GM10266 (cell line): ENCODE measurements around the gene WDR73.

ENCODE experiments used
- DNase-seq: peaks from one replicate; pipeline ENCODE4 v3.0.0; 2012; ENCODE audit errors: extremely low spot score
- TF ChIP-seq, protein P1 (sequence below): IDR thresholded peaks from 2 replicates; pipeline ENCODE4 v1.5.1; 2012; ENCODE audit warnings: mild to moderate bottlenecking, low read depth; ENCODE audit not compliant: control insufficient read depth, insufficient read depth; ENCODE audit errors: missing control alignments

WDR73 gene

DNA sequence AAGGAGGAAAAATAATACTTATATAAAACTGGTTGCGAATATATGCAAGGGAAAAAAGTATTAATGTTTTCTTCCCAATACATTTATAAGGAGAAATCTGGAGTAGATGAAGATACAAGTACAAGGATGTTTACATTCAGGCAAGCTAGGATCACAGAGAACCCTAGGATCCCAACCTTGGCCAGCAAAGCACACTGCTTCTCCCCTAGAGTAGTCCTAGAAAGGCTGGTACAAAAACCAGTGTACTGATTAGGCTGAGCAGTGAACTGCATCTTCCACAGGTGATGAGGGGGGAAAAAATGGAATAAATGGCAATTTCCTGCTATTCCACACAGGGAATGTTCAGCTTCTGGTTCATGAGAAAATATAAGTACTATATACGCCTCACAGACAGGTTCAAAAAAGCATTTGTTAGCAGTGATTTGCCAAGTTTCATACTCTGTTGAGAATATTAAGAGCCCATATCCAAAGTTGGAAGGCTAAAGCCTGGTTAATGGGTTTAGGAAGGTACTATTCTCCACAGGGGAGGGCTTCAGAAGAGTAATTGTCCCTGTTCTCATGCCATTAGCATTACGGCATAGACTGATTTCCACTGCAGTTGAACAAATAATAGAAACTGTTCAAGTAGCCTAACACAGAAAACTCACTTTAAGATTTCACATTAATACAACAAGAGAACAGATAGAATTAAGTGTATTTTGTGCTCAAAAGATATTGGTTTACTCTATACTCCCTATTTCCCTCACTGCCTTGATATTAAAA, 14.3 kb upstream of the WDR73 start:
- TF ChIP-seq, protein P1, sequence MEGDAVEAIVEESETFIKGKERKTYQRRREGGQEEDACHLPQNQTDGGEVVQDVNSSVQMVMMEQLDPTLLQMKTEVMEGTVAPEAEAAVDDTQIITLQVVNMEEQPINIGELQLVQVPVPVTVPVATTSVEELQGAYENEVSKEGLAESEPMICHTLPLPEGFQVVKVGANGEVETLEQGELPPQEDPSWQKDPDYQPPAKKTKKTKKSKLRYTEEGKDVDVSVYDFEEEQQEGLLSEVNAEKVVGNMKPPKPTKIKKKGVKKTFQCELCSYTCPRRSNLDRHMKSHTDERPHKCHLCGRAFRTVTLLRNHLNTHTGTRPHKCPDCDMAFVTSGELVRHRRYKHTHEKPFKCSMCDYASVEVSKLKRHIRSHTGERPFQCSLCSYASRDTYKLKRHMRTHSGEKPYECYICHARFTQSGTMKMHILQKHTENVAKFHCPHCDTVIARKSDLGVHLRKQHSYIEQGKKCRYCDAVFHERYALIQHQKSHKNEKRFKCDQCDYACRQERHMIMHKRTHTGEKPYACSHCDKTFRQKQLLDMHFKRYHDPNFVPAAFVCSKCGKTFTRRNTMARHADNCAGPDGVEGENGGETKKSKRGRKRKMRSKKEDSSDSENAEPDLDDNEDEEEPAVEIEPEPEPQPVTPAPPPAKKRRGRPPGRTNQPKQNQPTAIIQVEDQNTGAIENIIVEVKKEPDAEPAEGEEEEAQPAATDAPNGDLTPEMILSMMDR, result no peak

GRCh38 chr15:84666373-84666772, 12.3 kb upstream of the WDR73 start:
- TF ChIP-seq, protein P1, result no peak
- DNase-seq, result no peak

More for the DNA sequence above, 14.3 kb upstream of the WDR73 start:
- DNase-seq, result no peak

GRCh38 chr15:84661001-84661400, 6.9 kb upstream of the WDR73 start:
- TF ChIP-seq, protein P1, result no peak

GRCh38 chr15:84659904-84660781, 6.1 kb upstream of the WDR73 start:
- TF ChIP-seq, protein P1, result no peak
- DNase-seq, result no peak

More at GRCh38 chr15:84661001-84661400, 6.9 kb upstream of the WDR73 start:
- DNase-seq, result no peak

DNA sequence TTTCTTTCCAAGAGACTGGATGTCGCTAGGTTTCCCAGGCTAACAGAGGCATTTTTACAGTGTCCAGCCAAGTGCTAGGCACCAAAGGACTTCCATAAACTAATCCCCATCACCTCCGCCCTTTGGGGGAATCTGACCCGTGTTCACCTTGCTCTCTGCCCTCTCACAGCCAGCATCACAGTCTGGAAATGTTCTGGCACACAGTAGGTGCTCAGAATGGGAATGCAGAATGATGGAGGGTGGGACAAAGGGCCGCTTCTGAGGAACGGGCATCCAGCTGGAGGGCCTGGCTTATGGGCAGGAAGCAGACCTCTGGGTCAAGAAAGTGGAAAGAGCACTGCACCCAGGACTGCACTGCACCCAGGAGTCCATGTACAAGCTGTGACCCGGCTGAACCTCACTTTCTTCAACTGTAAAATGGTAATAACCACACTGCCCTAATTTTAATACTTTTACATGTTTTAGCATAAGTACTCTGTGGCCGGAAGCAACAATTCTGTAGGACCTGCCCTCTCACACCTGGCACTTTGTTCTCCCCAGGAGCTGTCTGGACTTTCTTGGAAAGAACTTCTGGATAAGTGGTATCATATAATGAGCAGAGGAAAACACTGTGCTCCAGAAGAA, 4.8 kb upstream of the WDR73 start:
- peak; percentile 31 for DNase-seq
- TF ChIP-seq, protein P1, result no peak

DNA sequence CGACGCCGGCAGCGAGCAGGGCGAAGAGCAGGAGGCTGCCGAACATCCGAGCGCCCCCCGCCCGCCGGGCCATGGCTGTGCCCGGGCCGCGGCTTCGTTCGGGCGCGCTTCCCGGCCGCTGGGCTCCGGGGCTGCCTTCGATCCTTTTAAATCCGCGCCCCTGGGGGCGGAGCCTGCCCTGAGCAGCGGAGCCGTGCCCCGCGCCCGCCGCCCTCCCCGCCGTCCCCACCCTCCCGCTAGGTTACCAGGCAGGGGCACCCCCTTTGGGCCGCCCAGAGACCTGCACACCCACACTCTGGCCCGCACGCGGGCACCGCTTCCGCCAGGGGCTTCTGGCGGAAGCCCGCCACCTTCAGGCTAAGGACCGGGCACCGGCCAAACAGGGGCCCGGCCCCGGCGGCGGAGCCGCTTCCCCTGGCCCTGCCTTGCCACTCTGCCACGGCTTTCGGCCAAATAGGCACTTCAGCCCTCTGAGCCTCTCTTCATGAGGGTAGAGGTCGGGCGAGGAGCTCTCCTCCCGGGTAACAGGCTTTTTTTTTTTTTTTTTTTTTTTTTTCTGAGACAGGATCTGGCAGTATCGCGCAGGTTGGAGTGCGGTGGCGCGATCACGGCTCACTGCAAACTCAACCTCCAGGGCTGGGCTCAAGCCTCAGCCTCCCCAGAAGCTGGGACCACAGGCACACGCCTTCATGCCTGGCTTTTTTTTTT, 4.2 kb upstream of the WDR73 start, which contains the start of gene NMB:
TSS of gene NMB (minus strand) at position 120 of the 708 bp plus-strand sequence. CDS start at position 73, 47 bp downstream.
- peak; percentile 83 for DNase-seq
- TF ChIP-seq, protein P1, result peak; percentile 58
